ENCODE data around the gene RPS6KB2. TPM values are rescaled to one million over a fixed set of nuclear protein-coding genes. Genes with fewer than 3 reads are reported as not detected.

Gene RPS6KB2
- 33.0 TPM for total RNA-seq (ENCODE audit: insufficient read depth, low replicate concordance)

- peak; percentile 99 for DNase-seq (ENCODE audit: low spot score)
Observed at GRCh38 chr11:67428052-67429001, at the start of gene RPS6KB2. RPS6KB2 (plus strand) TSS chr11:67428494; CDS start chr11:67428546, 52 bp downstream.

GRCh38 chr11:67378544-67378943, 49.8 kb upstream of the RPS6KB2 start:
- DNase-seq (ENCODE audit: low spot score): no peak

- DNase-seq (ENCODE audit: low spot score): peak; percentile 79
Observed at GRCh38 chr11:67379061-67380058, 48.9 kb upstream of the RPS6KB2 start.

- DNase-seq (ENCODE audit: low spot score): no peak
Observed at GRCh38 chr11:67381244-67381972, 46.9 kb upstream of the RPS6KB2 start.

GRCh38 chr11:67382276-67383136, 45.8 kb upstream of the RPS6KB2 start:
- DNase-seq (ENCODE audit: low spot score): peak; percentile 81

GRCh38 chr11:67384851-67385366, 43.4 kb upstream of the RPS6KB2 start:
- DNase-seq (ENCODE audit: low spot score): no peak

- no peak for DNase-seq (ENCODE audit: low spot score)
Observed at GRCh38 chr11:67387069-67387468, 41.2 kb upstream of the RPS6KB2 start.

GRCh38 chr11:67387518-67387917, 40.8 kb upstream of the RPS6KB2 start:
- no peak for DNase-seq (ENCODE audit: low spot score)

- DNase-seq (ENCODE audit: low spot score): no peak
Observed at GRCh38 chr11:67389477-67389876, 38.8 kb upstream of the RPS6KB2 start.

- DNase-seq (ENCODE audit: low spot score): no peak
Observed at GRCh38 chr11:67390947-67391303, 37.4 kb upstream of the RPS6KB2 start.

GRCh38 chr11:67391304-67392182, 36.8 kb upstream of the RPS6KB2 start, which contains the start of gene RAD9A:
RAD9A (plus strand) TSS chr11:67391986; CDS start chr11:67392045, 59 bp downstream.
- DNase-seq (ENCODE audit: low spot score): peak; percentile 97

GRCh38 chr11:67392183-67392715, 36.0 kb upstream of the RPS6KB2 start:
- no peak for DNase-seq (ENCODE audit: low spot score)

GRCh38 chr11:67393437-67393836, 34.9 kb upstream of the RPS6KB2 start:
- DNase-seq (ENCODE audit: low spot score): no peak

GRCh38 chr11:67393990-67394389, 34.3 kb upstream of the RPS6KB2 start:
- no peak for DNase-seq (ENCODE audit: low spot score)

GRCh38 chr11:67395555-67396258, 32.6 kb upstream of the RPS6KB2 start:
- no peak for DNase-seq (ENCODE audit: low spot score)

- no peak for DNase-seq (ENCODE audit: low spot score)
Observed at GRCh38 chr11:67396259-67396581, 32.1 kb upstream of the RPS6KB2 start.

- DNase-seq (ENCODE audit: low spot score): no peak
Observed at GRCh38 chr11:67396587-67397389, 31.5 kb upstream of the RPS6KB2 start.

All from umbilical cord (tissue), 2 donors.